ENCODE data around the gene NAA80.
A peak's percentile ranks its signal among the peaks of the same experiment; 100 is the strongest.
"Not testable (repeated sequence)": the region's sequence is repeated elsewhere in the genome, so short reads cannot be mapped to it uniquely, and the experiment has no call there.

The NAA80 gene

GRCh38 chr3:50292159-50293078 lies 6.8 kb downstream of the NAA80 start, which contains the start of gene IFRD2:
IFRD2 (minus strand) TSS chr3:50292429; CDS start chr3:50292274, 155 bp downstream.
- peak; percentile 73 for FAIRE-seq
- peak; percentile 94 for DNase-seq (ENCODE audit: low spot score)

- FAIRE-seq (no peak), DNase-seq (ENCODE audit: low spot score) (no peak)
Observed at GRCh38 chr3:50290161-50290641, 9.0 kb downstream of the NAA80 start.

GRCh38 chr3:50289130-50289529 lies 10.1 kb downstream of the NAA80 start:
- FAIRE-seq (no peak), DNase-seq (ENCODE audit: low spot score) (no peak)

- no peak for DNase-seq (ENCODE audit: low spot score)
- no peak for FAIRE-seq
Observed at GRCh38 chr3:50288387-50289007, 10.7 kb downstream of the NAA80 start.

- DNase-seq (ENCODE audit: low spot score) (no peak), FAIRE-seq (no peak)
Observed at GRCh38 chr3:50287262-50287661, 11.9 kb downstream of the NAA80 start.

GRCh38 chr3:50286322-50287227 lies 12.6 kb downstream of the NAA80 start:
- no peak for FAIRE-seq

GRCh38 chr3:50284121-50284520 lies 15.1 kb downstream of the NAA80 start:
- not testable (repeated sequence) for DNase-seq (ENCODE audit: low spot score); FAIRE-seq

More at GRCh38 chr3:50286322-50287227, 12.6 kb downstream of the NAA80 start:
- DNase-seq (ENCODE audit: low spot score) = no peak

GRCh38 chr3:50279255-50280016 lies 19.8 kb downstream of the NAA80 start:
- DNase-seq (ENCODE audit: low spot score) (no peak), FAIRE-seq (no peak)

GRCh38 chr3:50278880-50279224 lies 20.4 kb downstream of the NAA80 start, which contains the start of gene LSMEM2:
LSMEM2 (plus strand) TSS chr3:50279087; CDS start chr3:50279114, 27 bp downstream.
- DNase-seq (ENCODE audit: low spot score) (no peak), FAIRE-seq (no peak)

- no peak for DNase-seq (ENCODE audit: low spot score)
- no peak for FAIRE-seq
Observed at GRCh38 chr3:50278123-50278879, 20.9 kb downstream of the NAA80 start.

GRCh38 chr3:50276762-50277101 lies 22.5 kb downstream of the NAA80 start:
- DNase-seq (ENCODE audit: low spot score) (no peak), FAIRE-seq (no peak)

- FAIRE-seq (no peak), DNase-seq (ENCODE audit: low spot score) (no peak)
Observed at GRCh38 chr3:50275996-50276761, 23.0 kb downstream of the NAA80 start.

GRCh38 chr3:50275141-50275995 lies 23.8 kb downstream of the NAA80 start:
- FAIRE-seq (no peak), DNase-seq (ENCODE audit: low spot score) (no peak)

- no peak for FAIRE-seq
- no peak for DNase-seq (ENCODE audit: low spot score)
Observed at GRCh38 chr3:50274371-50275104, 24.7 kb downstream of the NAA80 start.

- no peak for FAIRE-seq
Observed at GRCh38 chr3:50273689-50274065, 25.5 kb downstream of the NAA80 start.

GRCh38 chr3:50272911-50273688 lies 26.1 kb downstream of the NAA80 start:
- DNase-seq (ENCODE audit: low spot score) (peak; percentile 70), FAIRE-seq (no peak)

More at GRCh38 chr3:50273689-50274065, 25.5 kb downstream of the NAA80 start:
- no peak for DNase-seq (ENCODE audit: low spot score)

GRCh38 chr3:50272538-50272910 lies 26.7 kb downstream of the NAA80 start:
- not testable (repeated sequence) for DNase-seq (ENCODE audit: low spot score); FAIRE-seq

Data from RCC 7860 (cell line).